DMS153 treated with DMSO at 0.1 percent for 48 hours (cell line): ENCODE results near the gene ACACA.

Experiments used
- DNase-seq: peaks from one replicate; lab custom pipeline; 2025; ENCODE audit not compliant: unreplicated experiment; lab: John Stamatoyannopoulos, UW

The ACACA gene

DNA sequence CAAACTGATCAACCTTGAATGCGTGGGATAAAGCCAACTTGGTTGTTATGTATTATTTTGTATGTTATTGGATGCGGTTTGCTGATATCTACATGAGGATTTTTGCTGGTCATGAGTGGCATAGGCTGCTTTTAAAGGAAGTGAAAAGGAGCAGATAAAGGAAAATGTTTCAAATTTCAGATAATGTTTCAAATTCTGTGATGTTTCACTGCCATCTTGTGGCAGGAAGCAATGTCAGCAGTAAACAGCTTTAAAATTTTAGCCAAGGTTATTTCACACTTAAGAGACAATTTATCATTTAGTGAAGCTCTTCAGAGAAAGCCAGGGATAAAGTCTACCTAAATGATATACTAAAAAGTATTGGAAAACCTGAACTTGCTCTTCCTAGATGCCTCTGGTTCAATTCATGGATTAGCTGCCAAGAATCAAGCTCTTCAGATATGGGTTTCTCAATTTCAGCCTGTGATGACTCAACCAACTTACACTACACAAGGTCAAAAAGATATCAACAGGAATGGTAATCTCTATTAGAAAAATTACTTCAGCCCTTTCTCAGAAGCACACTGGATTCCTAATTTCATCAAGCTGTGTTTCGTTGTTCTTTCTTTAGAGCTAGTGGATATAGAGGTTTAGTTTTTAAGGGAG lies 166.8 kb downstream of the ACACA start:
- DNase-seq = peak; percentile 13

DNA sequence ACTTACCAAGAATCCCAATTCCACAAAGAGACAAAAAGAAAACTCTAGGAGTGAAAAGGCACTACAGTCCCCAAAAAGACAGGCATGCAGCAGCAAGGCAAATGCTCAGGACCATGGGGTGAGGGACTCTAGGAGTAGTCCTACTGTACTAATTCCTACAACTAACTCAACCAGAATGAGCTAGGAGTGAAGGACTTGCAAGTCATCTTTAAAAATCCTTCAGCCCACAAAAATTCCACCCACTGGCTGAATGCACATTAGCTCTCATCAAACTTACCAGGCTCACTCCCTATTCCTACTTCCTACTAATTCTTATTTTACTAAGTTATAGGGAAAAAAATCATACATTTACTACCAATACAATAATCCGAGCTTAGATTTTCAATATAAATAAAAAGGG lies 172.5 kb downstream of the ACACA start:
- DNase-seq = no peak

DNA sequence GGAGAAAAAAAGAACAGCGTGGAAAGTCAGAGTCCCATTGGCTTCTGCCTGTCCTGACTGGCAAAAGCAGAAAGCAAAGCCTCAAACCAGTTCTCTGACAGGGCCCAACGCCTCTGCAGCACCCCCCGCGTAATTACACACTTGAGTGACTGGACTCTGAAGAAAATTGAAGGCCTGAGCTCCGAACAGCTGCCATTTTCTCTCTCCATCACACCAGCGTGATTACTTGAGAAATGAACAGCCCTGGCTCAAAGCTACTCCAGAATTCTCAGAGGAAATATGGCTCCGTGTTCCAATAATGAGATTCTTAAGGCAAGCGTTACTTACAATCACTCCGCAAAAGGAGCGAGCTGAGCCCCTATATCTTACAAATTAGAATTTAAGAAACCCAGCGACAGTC lies 173.6 kb downstream of the ACACA start:
- no peak for DNase-seq

DNA sequence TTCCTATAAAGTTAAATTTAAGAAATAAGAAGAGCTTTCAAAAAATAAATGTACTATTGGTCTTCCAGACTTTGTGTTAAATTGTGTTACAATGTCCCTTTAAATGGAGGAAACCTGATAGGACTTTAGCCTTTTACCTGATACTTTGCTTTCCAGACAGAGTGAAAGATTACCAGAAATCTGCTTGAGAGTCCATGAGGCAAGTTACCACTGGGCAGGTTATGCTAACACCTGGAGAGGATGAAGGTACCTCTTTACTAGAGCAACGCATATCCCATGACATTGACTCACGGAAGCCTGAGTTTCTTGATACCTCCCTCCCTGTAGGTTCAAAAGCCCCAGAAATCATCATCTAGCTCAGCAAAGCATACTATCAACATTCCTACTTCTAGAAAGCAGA lies 174.7 kb downstream of the ACACA start:
- DNase-seq = no peak

DNA sequence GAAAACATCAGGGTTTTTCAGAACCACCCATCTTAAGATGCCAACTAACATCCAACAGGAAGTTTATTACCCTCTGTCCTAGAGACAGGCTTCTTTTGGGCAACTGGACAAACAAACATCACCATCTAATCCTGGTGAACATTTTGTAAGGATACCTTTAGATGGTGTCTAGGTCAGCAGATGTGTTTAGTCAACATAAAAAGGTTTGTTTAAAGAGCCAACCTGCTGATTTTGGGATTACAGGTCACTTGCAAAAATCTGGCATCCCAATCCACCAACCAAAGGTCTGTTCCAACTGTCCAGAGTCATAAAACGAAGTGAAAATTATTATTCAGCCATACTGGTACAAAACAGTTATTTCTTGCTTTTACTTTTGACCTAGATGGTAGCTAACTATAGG lies 176.0 kb downstream of the ACACA start:
- no peak for DNase-seq

DNA sequence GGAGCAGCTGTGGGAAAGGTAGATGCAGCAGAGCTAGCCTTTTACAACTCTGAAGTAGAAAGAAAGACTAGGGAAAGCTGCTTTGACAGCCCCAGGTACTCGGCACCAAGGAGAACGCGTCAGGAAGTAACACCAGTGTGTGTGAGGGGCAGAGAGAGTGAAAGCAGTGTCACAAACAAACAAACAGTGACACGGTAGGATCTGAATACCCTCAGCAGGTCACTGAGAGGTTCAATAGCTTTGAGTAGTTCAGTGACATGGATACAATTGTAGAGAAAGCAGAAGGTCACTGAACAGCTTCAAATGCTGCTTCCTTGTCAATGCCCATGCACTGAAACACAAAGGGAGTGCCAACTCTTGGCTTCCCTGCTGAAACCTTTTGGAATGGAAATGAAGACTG lies 181.2 kb downstream of the ACACA start:
- no peak for DNase-seq

DNA sequence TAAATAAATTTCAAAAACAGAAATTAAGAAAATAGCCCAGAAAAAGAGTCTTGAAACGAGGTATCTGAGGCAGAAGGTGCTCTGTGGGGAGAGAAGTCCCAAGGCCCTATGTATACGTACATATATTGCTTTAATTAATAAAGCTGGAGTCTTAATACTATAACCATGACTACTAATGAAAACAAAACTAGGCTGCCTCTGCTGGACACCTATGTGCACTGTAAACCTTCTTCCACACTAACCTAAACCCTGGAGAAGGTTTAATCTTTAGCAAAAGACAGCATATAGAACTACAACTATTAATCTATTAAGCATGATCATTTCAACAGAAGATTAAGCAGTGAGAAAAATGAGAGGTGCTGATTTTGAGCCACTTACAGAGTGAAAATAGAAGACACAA lies 184.8 kb downstream of the ACACA start:
- no peak for DNase-seq

DNA sequence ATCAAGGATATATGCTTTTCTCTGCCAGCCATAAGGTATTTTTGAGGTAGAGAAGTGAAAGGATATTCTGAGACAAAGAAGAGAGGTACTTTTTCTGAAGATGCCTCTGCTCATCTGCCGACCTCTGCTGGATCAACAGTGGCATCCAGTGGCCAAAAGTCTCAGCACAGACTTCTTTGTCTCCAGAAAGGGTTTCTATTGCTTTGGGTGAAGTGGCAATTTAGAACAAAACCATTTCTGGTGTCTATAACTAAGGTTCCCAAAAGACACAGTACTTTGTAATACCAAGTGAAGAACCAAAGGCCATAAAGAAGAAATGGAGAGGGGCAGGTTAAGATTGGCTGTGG lies 186.1 kb downstream of the ACACA start:
- DNase-seq = peak; percentile 24

DNA sequence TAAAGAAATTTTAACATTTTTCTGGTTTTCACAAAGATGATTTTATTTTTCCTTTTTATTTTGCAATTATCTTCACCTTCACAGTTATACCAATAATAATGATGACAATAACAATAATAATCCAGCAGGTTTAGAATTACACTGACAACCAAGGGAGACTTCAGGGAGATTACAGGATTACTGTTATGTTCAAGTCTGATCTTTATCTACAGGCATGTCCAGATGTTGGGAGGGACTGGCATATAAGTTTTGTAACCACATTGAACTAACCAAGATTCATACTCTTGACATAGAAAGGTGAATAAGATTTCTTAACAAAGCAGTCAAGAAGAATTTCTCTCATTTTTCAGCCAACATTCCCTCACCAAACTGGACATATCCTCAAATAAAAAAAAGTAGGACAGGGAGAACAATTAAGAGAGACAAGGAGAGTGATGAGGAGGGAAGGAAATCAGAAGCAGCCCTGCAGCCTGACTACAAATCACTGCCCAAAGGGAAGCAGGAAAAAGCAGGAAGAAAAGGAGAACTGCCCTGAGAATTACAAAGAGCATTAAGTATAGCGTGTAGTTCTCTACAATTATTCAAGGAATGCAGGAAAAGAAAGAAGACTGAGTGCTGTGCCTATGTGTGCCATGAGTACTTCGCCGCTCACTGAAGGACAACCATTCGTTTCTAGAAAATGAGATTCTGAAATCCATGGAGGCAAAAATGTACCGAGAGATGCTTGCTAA lies 186.6 kb downstream of the ACACA start:
- no peak for DNase-seq

DNA sequence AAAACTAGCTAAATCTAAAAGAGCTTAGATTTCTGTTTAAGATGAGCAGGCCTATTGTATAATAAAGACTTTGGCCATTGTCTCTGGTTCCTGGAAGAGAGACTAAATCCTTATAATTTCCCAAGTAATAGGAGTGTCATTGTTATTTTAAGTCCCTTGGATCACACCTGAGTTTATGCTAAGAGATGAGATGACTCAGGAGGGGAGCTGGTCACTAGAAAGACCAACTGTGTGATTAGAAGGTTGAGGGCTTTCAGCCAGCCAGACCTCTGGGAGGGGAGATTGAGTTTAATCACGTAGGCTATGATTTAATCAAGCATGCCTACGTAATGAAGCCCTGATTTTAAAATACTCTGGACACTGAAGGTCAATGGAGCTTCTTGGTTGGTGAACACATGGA lies 187.8 kb downstream of the ACACA start:
- DNase-seq = no peak

DNA sequence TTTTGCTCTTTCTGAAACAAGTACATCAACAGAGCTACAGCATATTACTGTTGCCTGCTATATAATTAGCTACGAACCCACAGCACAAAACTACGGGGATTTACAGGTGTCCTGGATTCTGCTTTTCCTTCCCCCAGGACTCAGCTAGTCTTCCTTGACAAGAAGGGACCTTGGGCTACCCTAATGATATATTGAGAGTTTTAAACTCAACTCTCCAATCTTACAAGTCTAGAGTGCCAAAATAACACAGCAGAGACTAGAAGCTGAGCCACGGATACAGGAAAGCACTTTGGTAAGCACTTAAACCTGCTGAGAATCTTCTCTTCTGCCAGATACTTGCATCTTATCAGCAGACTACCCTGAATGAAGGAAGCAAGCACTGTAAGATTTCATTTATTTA lies 192.2 kb downstream of the ACACA start:
- DNase-seq = no peak

DNA sequence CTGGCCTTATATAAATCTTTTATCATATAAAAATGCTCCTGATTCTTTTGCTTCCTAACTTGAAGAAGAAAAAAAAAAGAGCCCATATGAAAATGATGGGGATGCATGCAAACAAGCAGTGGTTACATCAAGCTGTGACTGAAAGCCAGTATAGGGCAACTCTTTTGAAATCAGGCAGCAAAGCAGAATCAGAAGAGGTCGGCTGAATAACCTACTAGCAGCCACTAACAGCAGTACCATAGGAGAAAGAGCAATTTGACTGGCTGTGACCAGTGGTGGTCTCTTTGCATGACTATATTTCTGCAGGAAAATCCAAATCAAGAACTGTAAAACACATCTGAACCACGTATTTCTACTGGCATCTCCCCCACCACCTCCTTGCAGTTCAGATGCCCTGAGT lies 192.7 kb downstream of the ACACA start:
- no peak for DNase-seq

DNA sequence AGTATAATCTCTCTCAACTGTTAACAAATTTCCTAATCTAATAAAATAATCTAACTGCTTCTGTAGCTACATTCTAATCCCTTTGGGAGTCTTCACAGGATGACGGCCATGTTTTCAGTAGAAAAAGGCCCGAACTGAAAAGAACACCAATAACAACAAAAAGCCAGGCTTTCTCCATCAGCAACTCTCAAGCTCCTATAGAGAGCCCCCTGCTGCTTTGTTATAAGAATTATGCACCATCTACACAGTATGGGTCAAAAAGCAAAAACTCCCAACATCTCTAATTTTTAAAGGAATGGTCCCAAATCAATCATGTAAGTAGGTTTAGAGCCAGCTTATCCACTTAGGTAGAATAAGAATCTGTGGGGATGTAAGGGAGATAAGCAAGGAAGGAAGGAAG lies 194.5 kb downstream of the ACACA start:
- DNase-seq = no peak

DNA sequence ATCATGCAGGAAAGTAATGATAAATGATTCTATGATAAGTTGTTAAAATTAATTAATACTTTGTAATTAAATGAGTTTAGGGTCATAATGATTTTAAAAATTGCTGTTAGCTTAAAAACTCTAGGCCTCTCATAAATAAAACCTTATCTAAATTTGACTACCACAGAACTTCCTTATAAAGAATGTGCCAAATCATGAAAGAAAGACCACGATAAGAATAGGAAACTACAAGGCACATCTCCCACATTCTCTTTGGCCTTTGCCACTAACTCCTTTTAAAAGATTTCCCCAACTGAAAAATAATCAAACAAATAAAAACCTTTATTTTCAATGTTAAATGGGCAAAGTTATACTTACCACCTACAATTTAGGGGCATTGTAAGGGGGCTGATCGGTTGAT lies 195.5 kb downstream of the ACACA start:
- DNase-seq = no peak

DNA sequence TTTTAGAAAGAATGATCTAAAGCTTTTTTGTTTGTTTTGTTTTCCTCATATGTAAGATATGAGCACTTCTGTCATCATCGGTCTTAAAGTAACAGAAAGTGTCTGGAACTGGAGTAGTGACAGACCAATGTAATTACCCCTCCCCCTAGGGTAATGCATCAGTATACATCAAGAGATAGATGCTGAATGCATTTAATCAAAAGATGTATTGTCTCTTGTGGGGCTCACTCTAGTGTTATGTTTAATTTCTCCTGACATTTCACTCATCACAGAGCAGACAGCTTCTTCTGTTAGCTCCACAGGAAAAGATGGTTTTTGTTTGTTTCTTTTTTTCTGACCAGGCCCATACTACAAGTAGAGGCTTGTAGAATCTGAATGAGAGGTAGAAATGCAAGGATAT lies 199.5 kb downstream of the ACACA start:
- no peak for DNase-seq

DNA sequence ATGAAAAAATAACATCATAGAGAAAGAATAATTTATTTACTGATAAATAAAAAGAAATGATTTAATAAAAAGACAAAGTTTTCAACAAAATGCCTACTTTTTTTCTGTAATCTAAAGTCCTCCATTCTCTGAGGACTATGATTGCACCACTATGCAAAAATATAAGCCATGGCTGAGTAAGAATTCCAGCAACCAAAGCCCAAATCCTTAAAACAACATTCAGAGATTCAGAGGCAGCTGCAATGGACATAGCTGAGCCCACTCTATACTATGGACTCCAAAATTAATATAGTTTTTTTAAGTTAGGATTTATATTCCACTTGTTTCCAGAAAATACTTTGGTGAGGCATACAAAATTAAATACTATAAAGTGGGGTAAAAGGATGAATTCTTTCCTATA lies 200.3 kb downstream of the ACACA start:
- DNase-seq = no peak

DNA sequence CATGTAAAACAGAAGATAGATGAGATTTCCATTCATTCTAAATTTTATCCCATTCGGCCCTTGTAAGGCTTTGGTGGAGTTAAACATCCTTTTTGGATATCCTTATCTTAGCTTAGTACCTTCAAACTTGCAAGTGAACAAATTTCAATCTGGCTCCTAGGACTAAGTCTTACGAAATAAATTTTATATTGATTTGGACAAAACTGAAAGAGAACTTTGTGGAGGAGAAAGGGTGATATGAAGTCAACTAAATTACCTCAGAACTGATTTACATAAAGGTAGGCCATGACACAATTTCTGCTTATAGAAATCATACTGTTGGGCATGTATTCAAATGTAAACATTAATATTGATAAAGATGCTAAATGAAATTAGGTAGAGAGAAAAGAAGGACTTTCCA lies 206.1 kb downstream of the ACACA start:
- DNase-seq = no peak

DNA sequence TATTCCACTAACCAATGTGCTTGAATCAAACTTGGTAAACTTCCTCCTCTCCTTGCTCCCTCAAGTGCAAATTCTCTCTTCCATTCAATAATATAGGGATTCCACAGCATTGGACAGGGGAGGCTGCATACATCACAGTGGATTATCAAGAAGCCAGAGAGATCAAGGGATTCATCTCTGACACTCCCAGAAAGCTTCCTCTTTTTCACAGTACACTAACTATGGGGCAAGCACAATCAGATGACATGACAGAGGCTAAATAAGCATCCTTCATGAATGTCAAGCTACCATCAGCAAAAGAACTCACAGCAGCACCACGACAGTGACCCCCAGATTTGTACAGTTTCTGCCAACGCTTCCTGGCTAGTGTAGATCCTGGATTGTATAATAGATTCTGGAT lies 209.3 kb downstream of the ACACA start:
- no peak for DNase-seq

DNA sequence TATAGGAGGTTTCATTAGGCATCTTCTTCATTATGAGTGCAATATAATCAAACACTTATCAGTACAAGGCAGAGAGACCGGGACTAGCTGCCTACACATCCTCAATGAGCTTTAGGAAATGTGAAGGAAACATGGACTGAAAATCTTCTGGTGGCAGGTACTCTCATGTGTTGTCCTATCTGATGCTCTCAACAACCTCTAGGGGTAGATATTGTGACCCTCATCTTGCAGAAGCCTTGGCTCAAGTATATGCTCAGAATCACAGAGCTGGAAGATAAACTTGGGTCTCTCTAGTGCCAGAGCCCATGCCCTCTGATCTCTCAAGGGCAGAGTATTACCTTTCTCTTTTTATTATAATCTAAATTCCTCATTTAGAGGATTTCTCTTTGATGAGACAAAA lies 212.4 kb downstream of the ACACA start:
- no peak for DNase-seq

DNA sequence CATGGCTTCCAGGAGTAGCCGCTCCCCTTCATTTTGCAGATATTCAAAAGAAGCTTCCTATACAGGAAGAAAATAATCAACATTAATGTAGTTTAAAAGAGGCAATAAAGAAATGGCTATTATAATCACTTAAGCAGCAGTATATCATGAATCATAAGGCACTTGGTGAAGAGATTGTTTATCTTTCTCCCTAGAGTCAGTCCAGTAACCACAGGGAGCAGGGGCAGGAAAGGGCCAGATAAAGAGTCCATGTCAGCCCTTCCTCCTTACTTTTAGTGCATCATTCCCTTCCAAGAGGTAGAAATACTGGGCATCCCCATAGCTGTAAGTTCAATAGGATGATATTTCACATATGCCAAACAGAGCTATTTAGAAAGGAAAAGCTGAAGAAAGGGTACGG lies 215.4 kb downstream of the ACACA start:
- DNase-seq = no peak

DNA sequence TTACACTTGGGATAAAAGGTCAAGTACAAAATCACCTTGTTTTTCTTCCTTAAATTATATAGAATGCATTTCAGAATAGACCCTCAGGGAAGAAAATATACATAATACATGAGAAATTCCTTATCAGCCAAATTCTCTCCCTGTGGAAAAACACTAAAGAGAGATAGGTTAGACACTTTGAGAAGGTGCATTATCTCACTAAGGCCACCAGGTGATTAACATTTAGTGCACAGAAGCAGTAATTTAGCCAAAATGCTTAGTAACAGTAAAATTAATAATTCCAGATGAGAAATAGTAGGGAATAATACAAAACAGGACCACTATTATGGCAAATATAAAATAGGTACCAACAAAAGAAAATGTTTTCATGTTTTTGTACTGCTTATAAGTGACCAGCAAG lies 216.1 kb downstream of the ACACA start:
- no peak for DNase-seq

DNA sequence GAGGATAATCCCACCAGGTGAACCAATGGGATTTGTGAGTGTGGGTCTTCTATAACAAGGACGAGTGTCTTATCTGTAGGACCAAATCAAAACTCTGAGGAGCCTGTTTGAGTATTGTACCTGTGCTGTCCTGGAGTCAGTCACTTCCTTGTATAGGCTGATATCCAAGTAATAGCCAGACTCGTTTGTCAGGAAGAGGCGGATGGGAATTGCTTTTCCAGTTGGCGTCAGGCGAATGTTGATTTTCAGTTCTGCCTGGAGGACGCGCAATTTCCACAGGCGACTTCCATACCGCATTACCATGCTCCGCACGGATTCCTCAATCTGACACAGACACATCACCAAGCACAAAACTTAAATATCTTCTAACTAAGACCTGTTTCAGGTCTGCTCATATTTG lies 218.5 kb downstream of the ACACA start:
- no peak for DNase-seq

DNA sequence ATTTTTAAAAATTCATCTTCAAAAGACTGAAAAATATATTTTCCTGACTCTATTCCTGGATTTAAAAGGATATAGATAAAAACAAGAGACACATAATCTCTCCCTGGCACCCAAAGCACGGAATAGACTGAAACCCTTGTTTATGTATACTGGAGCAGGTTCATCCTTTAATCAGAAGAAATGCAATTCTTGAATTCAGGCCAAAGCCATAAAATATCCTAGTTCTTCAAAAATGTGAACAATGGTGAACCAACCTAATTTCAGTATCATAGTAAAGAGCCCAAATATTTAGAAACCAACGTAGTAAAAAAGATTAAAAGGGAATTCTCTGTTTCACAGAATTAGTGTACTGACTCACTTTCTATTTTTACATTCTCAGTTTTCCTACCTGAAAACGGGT lies 219.4 kb downstream of the ACACA start:
- DNase-seq = no peak
